Body of pancreas (tissue), 4 donors: ENCODE measurements around the gene RPS8. TPM values are rescaled to one million over a fixed set of nuclear protein-coding genes. Genes with fewer than 3 reads are reported as not detected.

Source experiments
- ATAC-seq: fragments of 150-250 bp; one replicate; pipeline ENCODE4 v1.9.1; 2016
- DNase-seq, 4 donors: peaks; one replicate each; pipeline ENCODE4 v3.0.0-alpha.2; 2019
- H3K27ac ChIP-seq, 4 donors: fragments of 200-600 bp; sonication (generic); 1 replicate in 3 of 4; 2 replicates in 1 of 4; pipeline versions ENCODE4 v1.5.1 to v1.6.1; 2016 to 2019; ENCODE audit warnings: mild to moderate bottlenecking in 1 of 4, mixed read lengths in 1 of 4, moderate library complexity in 1 of 4
- H3K27me3 ChIP-seq, 2 donors: fragments of 200-600 bp; sonication (generic); one replicate each; pipeline ENCODE4 v1.6.0; 2016; ENCODE audit warnings: mild to moderate bottlenecking in 1 of 2
- H3K36me3 ChIP-seq, 2 donors: fragments of 200-600 bp; sonication (generic); replicated peaks in 1 of 2; 2 replicates each; pipeline ENCODE4 v1.5.1; 2016; ENCODE audit warnings: low read depth in 2 of 2; ENCODE audit not compliant: insufficient read depth in 1 of 2
- H3K4me1 ChIP-seq: fragments of 200-600 bp; sonication (generic); one replicate; pipeline ENCODE4 v1.6.0; 2016
- H3K4me3 ChIP-seq, 2 donors: fragments of 200-600 bp; sonication (generic); 1 replicate in 1 of 2; 2 replicates in 1 of 2; pipeline ENCODE4 v1.5.1; 2016 to 2019
- H3K9me3 ChIP-seq, 3 donors: fragments of 200-600 bp; sonication (generic); 1 replicate in 2 of 3; 2 replicates in 1 of 3; pipeline ENCODE4 v1.5.1; 2016
- POLR2A ChIP-seq, 3 donors: fragments of 450-650 bp; IDR thresholded peaks; one replicate each; pipeline ENCODE4 v1.6.1; 2016; ENCODE audit warnings: antibody characterized with exemption in 3 of 3, mild to moderate bottlenecking in 2 of 3
- WGBS, 2 donors: methylation state at CpG; one replicate each; pipeline ENCODE4 v1.1.5; 2017; 5-methylcytosine and 5-hydroxymethylcytosine counted together
- intact Hi-C: fragments of 100-400 bp; cut with DNase I; formaldehyde crosslinking; loops from one replicate; pipeline ENCODE4 v1.15.1; 2023
- total RNA-seq, 2 donors: library from RNA; depleted of rRNA; stranded (reverse); fragments of >200 nt; gene quantifications; one replicate each; pipeline ENCODE4 v1.1.0, GENCODE V29; 2016
- TF ChIP-seq, protein P1 (sequence below), 7 experiments: fragments of 450-650 bp in 4 of 7; fragments of 200-600 bp in 3 of 7; sonication (generic) in 3 of 7; IDR thresholded peaks; one replicate each; pipeline ENCODE4 v1.5.1; 2016 to 2019; ENCODE audit warnings: antibody characterized with exemption in 7 of 7

RPS8 gene
- total RNA-seq, 2 donors from 2014 or later: 1,064 to 1,413 TPM

DNA sequence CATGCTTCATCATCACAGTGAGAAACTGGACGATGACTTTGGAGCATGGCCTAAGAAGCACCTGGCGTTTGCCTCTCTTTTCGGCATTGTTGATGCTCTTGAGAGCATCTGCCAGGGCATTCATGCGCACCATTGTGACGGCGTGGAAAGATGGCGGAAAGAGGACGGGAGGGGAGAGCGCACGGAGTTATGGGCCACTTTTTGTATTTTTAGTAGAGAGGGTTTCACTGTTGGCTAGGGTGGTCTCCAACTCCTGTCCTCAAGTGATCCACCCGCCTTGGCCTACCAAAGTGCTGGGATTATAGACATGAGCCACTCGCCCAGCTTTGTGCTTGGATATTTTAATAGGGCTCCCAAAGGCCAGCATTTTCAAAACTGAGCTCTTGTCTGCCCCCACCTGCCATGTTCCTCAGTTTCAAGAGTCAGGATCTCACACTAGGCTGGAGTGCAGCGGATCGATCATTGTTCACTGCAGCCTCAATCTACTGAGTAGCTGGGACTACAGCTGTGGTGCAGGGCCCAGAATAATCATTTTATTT lies 5.3 kb downstream of the RPS8 start:
- intact Hi-C loops: no loop called here
- 89% methylated on average over 14 of the region's 14 CpGs for WGBS, 2 donors
- Histone ChIP-seq H3K4me1 (peaks cover 43% of the 10 kb centered on the region), H3K27me3 (no peaks in the 10 kb centered on the region), H3K36me3 (peaks cover 6 to 20% of the 10 kb centered on the region in 2 donors), H3K4me3 (no peak overlapping the region), H3K27ac (no peak overlapping the region), H3K9me3 (no peaks in the 10 kb centered on the region)
- DNase-seq (no peak), ATAC-seq (no peak)
- no peak for TF ChIP-seq POLR2A (IDR thresholded peaks at IDR 0.05)
- TF ChIP-seq, protein P1, sequence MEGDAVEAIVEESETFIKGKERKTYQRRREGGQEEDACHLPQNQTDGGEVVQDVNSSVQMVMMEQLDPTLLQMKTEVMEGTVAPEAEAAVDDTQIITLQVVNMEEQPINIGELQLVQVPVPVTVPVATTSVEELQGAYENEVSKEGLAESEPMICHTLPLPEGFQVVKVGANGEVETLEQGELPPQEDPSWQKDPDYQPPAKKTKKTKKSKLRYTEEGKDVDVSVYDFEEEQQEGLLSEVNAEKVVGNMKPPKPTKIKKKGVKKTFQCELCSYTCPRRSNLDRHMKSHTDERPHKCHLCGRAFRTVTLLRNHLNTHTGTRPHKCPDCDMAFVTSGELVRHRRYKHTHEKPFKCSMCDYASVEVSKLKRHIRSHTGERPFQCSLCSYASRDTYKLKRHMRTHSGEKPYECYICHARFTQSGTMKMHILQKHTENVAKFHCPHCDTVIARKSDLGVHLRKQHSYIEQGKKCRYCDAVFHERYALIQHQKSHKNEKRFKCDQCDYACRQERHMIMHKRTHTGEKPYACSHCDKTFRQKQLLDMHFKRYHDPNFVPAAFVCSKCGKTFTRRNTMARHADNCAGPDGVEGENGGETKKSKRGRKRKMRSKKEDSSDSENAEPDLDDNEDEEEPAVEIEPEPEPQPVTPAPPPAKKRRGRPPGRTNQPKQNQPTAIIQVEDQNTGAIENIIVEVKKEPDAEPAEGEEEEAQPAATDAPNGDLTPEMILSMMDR (IDR thresholded peaks at IDR 0.05): no peak

GRCh38 chr1:44783697-44784093 lies 8.4 kb downstream of the RPS8 start:
- intact Hi-C loops: no loop called here
- peak in 3 of 4 donors; percentile 47 to 51 (median 48) for DNase-seq
- peak overlapping the region in 1 of 4 donors; percentile 35 for H3K27ac ChIP-seq

DNA sequence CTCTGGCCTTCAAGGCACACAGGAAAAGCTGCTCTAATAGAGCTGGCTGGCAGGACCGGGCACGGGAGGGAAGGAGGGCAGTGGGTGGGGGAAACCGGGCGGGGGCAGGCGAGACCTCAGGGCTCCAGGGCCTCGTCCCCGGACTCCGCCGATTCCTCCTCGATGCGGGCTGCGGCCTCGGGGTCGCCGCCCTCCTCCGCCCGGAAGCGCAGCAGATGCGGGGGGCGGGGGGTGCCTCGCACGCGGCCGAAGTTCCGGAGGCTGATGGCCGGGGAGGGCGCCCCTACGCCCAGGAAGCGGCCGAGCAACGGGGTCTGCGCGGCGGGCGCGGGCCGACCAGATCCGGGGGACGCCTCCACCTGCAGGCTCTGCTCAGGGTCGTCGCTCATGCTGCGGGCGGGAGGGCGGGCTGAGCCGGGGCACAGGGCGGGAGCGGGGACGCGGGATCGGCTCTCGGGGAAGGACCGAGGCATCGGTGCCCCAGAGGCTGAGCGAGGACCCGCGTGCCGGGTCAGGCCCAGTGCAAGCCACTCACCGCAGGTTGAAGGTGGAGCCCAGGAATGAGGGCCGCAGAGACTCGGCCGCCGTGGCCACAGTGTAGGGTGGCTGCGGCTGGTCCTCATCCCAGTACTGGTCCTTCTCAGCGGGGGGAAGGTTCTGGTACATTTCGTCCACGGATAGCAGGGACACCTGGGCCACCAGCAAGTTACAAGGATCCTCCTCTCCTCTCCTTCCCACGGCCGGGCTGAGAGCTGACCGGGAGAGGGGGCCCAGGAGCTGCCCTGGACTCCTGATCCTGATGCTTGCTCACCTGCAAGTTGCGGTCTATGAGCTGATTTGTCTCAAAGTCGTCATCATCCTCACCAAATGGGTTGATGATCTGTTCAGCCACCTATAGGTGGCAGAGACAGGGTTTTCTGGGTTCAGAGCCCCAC lies 9.0 kb downstream of the RPS8 start:
- no peak for TF ChIP-seq POLR2A (IDR thresholded peaks at IDR 0.05)
- TF ChIP-seq, protein P1 (IDR thresholded peaks at IDR 0.05): no peak
- peaks cover 0 to 5% of the 10 kb centered on the region in 2 donors for H3K36me3 ChIP-seq
- ATAC-seq (peak; percentile 12), DNase-seq (peak in 1 of 4 donors; percentile 44)
- H3K27me3 ChIP-seq: no peaks in the 10 kb centered on the region
- peaks cover 31% of the 10 kb centered on the region for H3K4me1 ChIP-seq
- intact Hi-C loops: no loop called here
- H3K27ac ChIP-seq: peak overlapping the region in 1 of 4 donors; percentile 35
- WGBS, 2 donors: 18 to 37% methylated on average over 3 to 34 of the region's 71 CpGs
- peak overlapping the region in 1 of 2 donors; percentile 8 for H3K4me3 ChIP-seq
- H3K9me3 ChIP-seq: no peaks in the 10 kb centered on the region

More at GRCh38 chr1:44783697-44784093, 8.4 kb downstream of the RPS8 start:
- 37 to 46% methylated on average over 8 of the region's 8 CpGs for WGBS, 2 donors
- H3K9me3 ChIP-seq: no peaks in the 10 kb centered on the region
- H3K4me3 ChIP-seq: no peak overlapping the region
- ATAC-seq: no peak
- peaks cover under 1 to 10% of the 10 kb centered on the region in 2 donors for H3K36me3 ChIP-seq
- H3K27me3 ChIP-seq: no peaks in the 10 kb centered on the region
- TF ChIP-seq, protein P1 (IDR thresholded peaks at IDR 0.05): no peak
- no peak for TF ChIP-seq POLR2A (IDR thresholded peaks at IDR 0.05)
- peaks cover 31% of the 10 kb centered on the region for H3K4me1 ChIP-seq

DNA sequence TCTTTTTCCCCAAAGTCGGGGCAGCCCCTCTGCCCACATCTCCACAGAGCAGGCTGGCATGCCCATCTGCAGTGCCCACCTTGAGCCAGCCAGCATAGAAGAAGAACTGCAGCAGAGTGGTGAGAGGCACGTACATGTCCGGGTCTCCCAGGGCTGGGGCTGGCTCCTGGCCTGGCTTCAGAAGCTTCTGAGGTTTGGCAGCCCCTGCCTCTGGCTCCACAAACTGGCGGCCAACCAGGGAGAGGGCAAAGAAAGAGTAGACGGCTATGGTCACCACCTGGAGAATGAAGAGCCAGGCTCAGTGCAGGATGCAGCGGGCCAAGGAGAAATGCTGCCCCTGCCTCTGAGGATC lies 9.7 kb downstream of the RPS8 start:
- ATAC-seq (no peak), DNase-seq (no peak)
- H3K4me3 ChIP-seq: no peak overlapping the region
- H3K4me1 ChIP-seq: peaks cover 31% of the 10 kb centered on the region
- H3K36me3 ChIP-seq: peaks cover 0 to 3% of the 10 kb centered on the region in 2 donors
- H3K9me3 ChIP-seq: no peaks in the 10 kb centered on the region
- H3K27ac ChIP-seq: no peak overlapping the region
- no peaks in the 10 kb centered on the region for H3K27me3 ChIP-seq
- WGBS, 2 donors: 84 to 89% methylated on average over 5 to 6 of the region's 6 CpGs
- intact Hi-C loops: no loop called here
- TF ChIP-seq, protein P1 (IDR thresholded peaks at IDR 0.05): no peak
- TF ChIP-seq POLR2A (IDR thresholded peaks at IDR 0.05): no peak
